ENCODE data around the gene MAPK8IP2. TPM values are rescaled to one million over a fixed set of nuclear protein-coding genes. Genes with fewer than 3 reads are reported as not detected.
A peak's percentile ranks its signal among the peaks of the same experiment; 100 is the strongest.

MAPK8IP2 gene
- total and polyA plus RNA-seq, 2 of the 13 experiments (the other 11 are each of a cell fraction or from before 2014, with no cell fraction given): 1.3 to 2.6 TPM

DNA sequence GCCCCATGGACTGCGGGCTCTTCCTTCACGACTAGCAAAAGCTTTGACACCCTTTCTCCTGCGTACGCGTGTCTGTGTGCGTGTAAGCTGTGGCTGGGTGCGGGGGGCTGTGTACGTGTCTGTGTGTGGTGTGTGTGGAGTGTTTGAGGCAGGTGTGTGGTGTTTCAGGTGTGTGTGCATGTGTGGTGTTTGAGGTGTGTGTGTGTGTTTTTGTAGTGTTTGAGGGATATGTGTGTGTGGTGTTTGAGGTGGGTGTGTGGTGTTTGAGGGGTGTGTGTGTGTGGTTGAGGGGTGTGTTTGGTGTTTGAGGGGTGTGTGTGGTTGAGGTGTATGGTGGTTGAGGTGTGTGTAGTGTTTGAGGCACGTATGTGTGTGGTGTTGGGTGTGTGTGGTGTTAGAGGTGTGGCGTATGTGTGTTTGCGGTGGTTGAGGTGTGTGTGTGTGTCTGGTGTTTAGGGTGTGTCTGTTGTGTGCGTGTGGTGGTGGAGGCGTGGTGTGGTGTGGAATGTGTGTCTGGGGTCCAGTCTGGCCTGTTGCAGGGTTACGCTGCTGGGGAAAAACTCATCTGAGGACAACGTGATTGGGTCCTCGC, 28.0 kb downstream of the MAPK8IP2 start (continued):
- TF ChIP-seq, protein P1, sequence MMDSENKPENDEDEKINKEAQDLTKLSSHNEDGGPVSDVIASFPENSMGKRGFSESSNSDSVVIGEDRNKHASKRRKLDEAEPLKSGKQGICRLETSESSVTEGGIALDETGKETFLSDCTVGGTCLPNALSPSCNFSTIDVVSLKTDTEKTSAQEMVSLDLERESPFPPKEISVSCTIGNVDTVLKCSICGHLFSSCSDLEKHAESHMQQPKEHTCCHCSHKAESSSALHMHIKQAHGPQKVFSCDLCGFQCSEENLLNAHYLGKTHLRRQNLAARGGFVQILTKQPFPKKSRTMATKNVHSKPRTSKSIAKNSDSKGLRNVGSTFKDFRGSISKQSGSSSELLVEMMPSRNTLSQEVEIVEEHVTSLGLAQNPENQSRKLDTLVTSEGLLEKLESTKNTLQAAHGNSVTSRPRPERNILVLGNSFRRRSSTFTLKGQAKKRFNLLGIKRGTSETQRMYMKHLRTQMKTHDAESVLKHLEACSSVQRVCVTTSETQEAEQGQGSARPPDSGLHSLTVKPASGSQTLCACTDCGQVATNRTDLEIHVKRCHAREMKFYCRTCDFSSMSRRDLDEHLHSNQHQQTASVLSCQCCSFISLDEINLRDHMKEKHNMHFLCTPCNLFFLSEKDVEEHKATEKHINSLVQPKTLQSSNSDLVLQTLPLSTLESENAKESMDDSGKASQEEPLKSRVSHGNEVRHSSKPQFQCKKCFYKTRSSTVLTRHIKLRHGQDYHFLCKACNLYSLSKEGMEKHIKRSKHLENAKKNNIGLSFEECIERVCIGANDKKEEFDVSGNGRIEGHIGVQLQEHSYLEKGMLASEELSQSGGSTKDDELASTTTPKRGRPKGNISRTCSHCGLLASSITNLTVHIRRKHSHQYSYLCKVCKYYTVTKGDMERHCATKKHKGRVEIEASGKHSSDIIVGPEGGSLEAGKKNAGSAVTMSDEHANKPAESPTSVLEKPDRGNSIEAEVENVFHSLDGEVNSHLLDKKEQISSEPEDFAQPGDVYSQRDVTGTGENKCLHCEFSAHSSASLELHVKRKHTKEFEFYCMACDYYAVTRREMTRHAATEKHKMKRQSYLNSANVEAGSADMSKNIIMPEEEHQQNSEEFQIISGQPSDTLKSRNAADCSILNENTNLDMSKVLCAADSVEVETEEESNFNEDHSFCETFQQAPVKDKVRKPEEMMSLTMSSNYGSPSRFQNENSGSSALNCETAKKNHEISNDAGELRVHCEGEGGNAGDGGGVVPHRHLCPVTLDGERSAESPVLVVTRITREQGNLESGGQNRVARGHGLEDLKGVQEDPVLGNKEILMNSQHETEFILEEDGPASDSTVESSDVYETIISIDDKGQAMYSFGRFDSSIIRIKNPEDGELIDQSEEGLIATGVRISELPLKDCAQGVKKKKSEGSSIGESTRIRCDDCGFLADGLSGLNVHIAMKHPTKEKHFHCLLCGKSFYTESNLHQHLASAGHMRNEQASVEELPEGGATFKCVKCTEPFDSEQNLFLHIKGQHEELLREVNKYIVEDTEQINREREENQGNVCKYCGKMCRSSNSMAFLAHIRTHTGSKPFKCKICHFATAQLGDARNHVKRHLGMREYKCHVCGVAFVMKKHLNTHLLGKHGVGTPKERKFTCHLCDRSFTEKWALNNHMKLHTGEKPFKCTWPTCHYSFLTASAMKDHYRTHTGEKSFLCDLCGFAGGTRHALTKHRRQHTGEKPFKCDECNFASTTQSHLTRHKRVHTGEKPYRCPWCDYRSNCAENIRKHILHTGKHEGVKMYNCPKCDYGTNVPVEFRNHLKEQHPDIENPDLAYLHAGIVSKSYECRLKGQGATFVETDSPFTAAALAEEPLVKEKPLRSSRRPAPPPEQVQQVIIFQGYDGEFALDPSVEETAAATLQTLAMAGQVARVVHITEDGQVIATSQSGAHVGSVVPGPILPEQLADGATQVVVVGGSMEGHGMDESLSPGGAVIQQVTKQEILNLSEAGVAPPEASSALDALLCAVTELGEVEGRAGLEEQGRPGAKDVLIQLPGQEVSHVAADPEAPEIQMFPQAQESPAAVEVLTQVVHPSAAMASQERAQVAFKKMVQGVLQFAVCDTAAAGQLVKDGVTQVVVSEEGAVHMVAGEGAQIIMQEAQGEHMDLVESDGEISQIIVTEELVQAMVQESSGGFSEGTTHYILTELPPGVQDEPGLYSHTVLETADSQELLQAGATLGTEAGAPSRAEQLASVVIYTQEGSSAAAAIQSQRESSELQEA (CRISPR knock-in tag; IDR thresholded peaks at IDR 0.05; ENCODE audit: not compliant biosample characterization): no peak
- TF ChIP-seq MYC (CRISPR knock-in tag; IDR thresholded peaks at IDR 0.05; ENCODE audit: borderline replicate concordance) (no peak), ZSCAN21 (CRISPR knock-in tag; IDR thresholded peaks at IDR 0.05; ENCODE audit: borderline replicate concordance) (peak; percentile 10; the same call in 1 of the 2 replicates), EP300 (IDR thresholded peaks at IDR 0.05; ENCODE audit: low read depth in 2 of 2, low read length in 2 of 2) (no peak), EP300 (CRISPR knock-in tag; IDR thresholded peaks at IDR 0.05; ENCODE audit: borderline replicate concordance) (no peak), ZZZ3 (CRISPR knock-in tag; IDR thresholded peaks at IDR 0.05; ENCODE audit: borderline replicate concordance) (no peak), IRX3 (CRISPR knock-in tag; IDR thresholded peaks at IDR 0.05; ENCODE audit: borderline replicate concordance, low read depth) (no peak), SP1 (IDR thresholded peaks at IDR 0.05) (no peak), SP1 (CRISPR knock-in tag; IDR thresholded peaks at IDR 0.05) (no peak), ZNF569 (CRISPR knock-in tag; IDR thresholded peaks at IDR 0.05; ENCODE audit: borderline replicate concordance) (no peak), TBX3 (IDR thresholded peaks at IDR 0.05; ENCODE audit: borderline replicate concordance) (no peak), HNRNPL (IDR thresholded peaks at IDR 0.05; ENCODE audit: low read depth, low read length) (0 out of 2 replicates have a peak, but pooled peaks have one; percentile 21), ATF7-NPFF (CRISPR knock-in tag; IDR thresholded peaks at IDR 0.05; ENCODE audit: low read depth) (no peak), ZNF431 (CRISPR knock-in tag; IDR thresholded peaks at IDR 0.05; ENCODE audit: borderline replicate concordance, low read depth) (0 out of 2 replicates have a peak, but pooled peaks have one; percentile 13), RNF2 (conservative IDR thresholded peaks at IDR 0.05; ENCODE audit: low read depth) (no peak; the same call in 1 of the 2 replicates), ZFP36 (IDR thresholded peaks at IDR 0.05; ENCODE audit: borderline replicate concordance, low read depth, low read length, partially characterized antibody) (no peak), ZNF577 (CRISPR knock-in tag; IDR thresholded peaks at IDR 0.05; ENCODE audit: borderline replicate concordance, low read depth) (no peak), SOX6 (IDR thresholded peaks at IDR 0.05) (no peak), SOX6 (CRISPR knock-in tag; IDR thresholded peaks at IDR 0.05) (no peak)
- TF ChIP-seq, protein P2, sequence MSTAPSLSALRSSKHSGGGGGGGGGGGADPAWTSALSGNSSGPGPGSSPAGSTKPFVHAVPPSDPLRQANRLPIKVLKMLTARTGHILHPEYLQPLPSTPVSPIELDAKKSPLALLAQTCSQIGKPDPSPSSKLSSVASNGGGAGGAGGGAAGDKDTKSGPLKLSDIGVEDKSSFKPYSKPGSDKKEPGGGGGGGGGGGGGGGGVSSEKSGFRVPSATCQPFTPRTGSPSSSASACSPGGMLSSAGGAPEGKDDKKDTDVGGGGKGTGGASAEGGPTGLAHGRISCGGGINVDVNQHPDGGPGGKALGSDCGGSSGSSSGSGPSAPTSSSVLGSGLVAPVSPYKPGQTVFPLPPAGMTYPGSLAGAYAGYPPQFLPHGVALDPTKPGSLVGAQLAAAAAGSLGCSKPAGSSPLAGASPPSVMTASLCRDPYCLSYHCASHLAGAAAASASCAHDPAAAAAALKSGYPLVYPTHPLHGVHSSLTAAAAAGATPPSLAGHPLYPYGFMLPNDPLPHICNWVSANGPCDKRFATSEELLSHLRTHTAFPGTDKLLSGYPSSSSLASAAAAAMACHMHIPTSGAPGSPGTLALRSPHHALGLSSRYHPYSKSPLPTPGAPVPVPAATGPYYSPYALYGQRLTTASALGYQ (CRISPR knock-in tag; IDR thresholded peaks at IDR 0.05): no peak
